NCI-H82 treated with DMSO at 0.1 percent for 48 hours (cell line): ENCODE results near the gene CDK9.
A peak's percentile ranks its signal among the peaks of the same experiment; 100 is the strongest.
"Not testable (repeated sequence)": the region's sequence is repeated elsewhere in the genome, so short reads cannot be mapped to it uniquely, and the experiment has no call there.

Experiments
- DNase-seq: peaks from one replicate; lab custom pipeline; 2025; ENCODE audit not compliant: unreplicated experiment; lab: John Stamatoyannopoulos, UW

The CDK9 gene

DNA sequence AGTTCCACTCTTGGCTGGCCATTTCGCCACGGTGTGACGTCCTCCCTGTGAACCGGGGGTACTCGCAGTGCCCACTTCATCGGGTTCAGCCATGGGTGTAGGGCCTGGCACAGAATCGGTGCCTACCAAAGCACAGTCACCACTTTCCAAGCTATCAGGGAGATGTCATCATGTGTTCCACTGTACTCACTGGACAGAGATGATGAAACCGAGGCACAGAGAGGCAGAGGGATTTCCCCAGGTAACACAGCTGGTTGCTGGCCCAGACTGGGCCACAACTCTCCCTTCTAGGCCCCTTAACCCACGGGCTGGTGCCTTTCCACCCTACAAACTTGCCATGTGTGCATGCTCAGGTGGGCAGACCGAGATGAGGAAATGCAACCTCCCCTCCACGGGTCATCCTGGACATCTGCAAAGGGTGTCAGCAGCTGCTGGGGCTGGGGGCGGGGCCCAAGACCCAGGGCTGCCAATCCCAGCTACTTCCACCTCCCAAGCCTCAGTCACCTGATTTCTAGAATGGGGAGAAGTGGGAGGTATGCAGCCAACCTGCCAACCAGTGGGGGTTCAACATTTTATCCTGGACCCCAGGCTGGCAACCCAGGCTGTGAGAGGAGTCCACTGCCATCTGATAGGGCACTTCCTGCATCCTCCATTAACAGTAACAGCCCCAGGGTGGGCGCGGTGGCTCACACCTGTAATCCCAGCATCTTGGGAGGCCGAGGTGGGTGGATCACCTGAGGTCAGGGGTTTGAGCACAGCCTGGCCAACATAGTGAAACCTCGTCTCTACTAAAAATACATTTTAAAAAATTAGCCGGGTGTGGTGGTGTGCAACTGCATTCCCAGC, 6.5 kb upstream of the CDK9 start:
- DNase-seq = no peak

DNA sequence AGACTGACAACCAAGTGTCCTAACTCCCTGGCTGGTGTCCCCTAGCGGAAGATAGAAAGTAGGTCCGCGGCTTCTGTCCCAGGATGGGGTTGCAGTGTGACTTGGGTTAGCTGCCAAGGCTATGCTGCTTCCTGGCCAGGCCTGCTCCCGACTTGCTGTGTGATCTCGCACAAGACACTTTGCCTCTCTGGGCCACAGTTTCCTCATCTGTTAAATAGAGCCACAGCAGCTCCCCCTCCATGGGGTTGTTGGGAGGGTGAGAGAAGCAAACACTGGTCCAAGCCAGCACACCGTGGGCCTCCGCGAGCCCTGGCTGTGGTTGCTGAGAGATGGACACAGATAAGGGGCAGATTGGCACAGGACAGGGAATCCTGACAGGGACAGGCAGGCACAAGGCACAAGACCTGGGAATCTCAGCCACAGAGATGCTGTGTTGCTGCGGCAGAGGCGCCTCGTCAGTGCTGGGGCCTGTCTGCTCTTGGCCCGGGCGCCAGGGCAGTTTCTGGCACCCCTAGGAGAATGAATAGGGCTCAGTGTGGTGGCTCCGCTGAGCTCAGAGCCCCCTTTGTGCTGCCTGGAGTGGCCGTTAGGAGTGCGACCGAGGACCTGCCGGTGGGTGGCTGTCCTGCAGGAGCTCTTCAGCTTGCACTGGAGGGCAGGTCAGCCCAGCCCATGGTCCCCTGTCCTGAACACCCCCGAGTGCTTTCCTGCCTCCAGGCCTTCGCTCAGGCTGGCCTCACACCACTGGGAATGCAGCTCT, 5.5 kb upstream of the CDK9 start:
- no peak for DNase-seq

DNA sequence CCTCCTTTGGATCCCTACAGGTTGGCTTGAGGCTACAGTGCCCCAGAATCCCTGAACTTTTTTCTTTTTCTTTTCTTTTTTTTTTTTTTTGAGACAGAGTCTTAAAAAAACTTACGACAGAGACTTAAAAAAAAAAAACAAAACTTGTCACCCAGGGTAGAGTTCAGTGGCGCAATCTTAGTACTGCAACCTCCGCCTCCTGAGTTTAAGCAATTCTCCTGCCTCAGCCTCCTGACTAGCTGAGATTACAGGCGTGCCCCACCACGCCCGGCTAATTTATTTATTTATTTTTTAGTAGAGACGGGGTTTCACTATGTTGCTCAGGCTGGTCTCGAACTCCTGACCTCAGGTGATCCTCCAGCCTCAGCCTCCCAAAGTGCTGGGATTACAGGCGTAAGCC, 4.9 kb upstream of the CDK9 start:
- DNase-seq = not testable (repeated sequence)

DNA sequence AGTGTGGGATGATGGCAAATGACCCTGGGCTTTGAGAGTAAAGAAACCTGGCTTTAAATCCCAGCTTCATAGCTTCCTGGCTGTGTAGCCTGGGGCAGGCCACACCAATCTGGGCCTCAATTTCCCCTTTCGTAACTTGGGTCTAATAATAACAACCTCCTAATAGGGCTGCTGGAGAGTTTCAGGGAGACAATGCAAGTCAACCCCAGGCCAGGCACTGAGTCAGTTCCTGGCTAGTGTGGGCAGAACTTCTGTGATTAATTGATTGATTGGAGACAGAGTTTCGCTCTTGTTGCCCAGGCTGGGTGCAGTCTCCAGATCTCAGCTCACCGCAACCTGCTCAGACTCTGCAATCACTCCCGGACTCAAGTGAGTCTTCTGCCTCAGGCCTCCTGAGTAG, 4.0 kb upstream of the CDK9 start:
- DNase-seq = no peak

DNA sequence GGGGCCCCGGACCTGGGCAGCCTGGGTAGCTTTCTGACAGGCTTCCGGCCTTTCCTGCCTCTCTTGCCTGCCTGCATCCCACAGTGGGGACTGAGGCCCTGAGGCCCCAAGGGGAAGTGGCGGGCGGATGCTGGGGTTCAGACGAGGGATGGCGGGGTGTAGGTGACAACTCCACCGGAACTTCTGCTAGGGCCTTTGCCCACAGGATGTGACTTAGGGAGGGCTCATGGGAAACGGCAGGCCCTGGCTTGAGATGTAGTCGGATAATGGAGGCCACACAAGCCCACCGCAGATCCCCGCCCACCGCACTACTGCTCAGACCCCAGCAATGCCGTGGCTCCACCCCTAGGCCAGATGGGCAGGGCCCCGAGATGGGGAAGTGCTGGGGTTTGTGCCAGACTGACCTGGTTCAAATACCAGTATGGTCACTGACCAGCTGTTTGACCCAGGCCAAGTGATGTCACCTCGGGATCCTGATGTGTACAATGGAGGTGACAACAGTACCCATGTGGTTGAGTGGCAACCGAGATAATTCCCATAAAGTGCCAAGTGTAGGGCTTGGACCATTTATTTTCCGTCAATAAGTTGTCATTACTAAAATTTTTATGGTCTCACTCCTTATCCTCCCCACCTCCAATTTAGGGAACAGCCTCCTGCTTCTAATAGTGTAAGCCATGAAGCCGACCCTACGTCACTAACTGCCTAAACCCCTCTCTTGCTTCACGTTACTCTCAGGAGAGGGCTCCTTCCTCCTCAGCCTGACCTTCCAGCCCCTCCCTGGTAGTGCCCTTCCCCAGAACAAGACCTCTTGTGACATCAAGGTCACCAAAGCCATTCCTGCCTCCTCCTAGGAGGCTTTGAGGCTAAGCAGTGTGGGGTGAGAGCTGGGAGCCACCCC, 2.5 kb upstream of the CDK9 start:
- DNase-seq = no peak

DNA sequence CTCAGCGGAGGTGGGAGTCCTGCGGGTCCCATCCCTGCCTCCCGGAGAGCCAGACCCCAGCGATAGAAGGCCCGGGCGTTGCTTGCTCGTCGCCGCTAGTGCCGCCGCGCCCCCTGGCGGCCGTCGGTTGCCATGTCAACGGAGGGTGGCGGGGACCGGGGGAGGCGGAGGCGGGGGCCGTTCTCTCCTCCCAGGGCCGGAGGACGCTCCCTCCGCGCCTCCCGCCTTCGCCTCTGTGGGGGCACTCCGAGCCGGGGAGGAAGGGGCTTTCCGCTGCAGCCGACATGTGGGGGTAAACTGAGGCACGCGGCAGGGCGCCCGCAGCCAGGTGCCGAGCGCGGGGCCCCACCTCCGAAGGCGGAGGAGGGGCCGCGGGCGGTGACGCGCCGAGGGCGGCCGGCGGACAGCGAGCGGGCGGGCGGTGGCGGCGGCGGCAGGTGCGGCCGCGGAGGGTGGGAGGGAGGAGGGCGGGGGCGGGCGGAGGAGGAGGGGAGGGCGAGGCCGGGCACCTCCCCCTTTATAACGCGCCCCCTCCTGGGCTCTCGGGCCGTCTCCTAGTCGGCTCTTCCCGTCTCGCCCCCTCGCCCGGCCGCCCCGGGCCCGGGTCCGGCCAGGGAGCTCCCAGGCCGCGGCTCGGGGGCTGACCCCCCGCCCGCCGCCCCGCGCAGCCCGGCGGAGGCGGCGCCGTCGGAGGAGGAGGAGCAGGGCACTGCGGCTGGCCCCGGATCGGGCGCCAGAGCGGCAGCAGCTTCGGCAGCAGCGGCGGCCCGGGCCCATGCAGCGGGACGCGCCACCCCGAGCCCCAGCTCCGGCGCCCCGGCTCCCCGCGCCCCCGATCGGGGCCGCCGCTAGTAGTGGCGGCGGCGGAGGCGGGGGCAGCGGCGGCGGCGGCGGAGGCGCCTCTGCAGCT, 556 bp upstream of the CDK9 start:
- peak; percentile 50 for DNase-seq

DNA sequence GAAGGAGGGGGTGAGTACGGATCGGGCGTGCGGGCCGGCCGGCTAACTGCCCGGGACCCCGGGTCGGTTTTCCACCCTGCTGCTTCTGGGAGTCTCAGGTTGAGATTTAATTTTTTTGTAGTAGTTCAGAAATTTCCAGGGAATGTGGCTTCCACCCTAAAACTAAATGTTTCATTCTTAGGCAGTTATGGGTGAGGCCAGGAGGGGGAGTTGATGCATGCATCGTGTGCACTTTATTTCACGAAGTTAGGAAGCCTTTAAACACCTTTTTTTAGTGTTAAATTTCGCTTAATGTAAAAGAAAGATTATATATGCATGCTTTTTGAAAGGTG, 905 bp downstream of the CDK9 start:
- DNase-seq = no peak

DNA sequence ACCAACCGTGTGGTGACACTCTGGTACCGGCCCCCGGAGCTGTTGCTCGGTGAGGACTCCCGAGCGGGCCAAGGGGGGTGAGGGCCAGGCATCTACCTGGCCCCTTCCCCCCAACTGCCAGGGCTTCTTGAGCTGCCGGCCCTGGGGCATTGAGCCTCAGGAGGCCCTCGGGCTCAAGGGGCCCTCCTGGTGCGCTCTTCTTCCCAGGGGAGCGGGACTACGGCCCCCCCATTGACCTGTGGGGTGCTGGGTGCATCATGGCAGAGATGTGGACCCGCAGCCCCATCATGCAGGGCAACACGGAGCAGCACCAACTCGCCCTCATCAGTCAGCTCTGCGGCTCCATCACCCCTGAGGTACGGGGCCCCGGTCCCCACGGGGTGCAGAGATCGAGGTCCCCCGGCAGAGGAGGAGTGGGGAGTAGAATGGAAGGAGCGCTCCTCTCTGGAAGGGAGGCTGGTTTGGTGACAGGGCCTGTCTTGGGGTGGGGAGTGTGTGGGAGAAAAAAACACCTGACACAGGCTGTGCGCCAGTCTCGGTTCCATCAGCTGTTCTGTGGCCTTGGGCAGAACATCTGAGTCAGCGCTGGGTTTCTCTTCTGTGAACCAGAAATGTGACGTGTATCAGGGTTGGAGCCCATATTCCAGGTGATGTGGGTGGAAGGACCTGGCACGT, 2.6 kb downstream of the CDK9 start:
- DNase-seq = no peak

DNA sequence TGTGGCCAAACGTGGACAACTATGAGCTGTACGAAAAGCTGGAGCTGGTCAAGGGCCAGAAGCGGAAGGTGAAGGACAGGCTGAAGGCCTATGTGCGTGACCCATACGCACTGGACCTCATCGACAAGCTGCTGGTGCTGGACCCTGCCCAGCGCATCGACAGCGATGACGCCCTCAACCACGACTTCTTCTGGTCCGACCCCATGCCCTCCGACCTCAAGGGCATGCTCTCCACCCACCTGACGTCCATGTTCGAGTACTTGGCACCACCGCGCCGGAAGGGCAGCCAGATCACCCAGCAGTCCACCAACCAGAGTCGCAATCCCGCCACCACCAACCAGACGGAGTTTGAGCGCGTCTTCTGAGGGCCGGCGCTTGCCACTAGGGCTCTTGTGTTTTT, 3.3 kb downstream of the CDK9 start:
- no peak for DNase-seq

DNA sequence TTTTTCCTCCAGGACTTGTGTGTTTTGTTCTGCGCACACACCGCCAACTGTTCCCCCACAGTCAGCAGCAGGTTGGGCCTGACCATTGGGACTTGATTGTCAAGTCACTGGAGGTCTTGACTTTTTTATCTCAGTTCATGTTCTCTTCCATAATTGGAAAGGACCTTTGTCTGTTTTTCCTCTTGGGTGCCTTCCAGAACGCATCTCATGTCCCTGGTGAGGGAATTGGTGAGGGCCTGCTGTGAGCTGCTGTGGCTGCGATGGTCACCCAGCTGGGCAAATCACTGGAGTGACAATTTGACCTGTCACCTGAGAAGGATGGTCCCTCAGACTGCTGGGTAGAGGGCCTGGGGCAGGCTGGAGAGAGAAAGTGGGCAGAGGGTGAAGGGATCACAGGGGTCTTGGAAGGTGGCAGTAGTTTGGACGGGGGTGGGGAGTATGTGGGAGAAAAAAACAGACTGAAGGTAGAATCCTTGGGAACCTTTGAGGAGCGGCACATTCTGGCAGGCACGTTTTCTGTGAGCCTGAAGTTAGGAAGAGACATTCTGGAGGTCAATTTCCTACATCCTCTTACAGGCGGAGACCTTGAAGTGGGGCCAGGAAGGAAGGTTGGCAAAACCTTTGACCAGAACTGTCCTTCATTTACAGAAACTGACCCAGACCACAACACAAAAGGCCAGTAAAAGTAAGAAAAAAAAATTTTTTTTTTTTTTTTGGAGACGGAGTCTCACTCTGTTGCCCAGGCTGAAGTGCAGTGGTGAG, 4.4 kb downstream of the CDK9 start:
- no peak for DNase-seq

DNA sequence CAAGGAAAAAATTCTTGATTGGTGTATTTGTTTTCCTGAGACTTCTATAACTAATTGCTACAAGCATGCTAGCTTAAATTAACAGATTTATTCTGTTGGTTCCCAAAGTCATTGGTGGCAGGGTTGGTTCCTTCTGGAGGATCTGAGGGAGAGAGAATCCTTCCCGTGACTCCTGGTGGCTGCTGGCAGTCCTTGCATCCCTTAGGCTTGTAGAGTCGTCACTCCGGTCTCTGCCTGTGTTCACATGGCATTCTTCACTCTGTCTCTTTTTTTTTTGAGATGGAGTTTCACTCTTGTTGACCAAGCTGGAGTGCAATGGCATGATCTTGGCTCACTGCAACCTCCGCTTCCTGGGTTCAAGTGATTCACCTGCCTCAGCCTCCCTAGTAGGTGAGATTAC, 5.3 kb downstream of the CDK9 start:
- no peak for DNase-seq

DNA sequence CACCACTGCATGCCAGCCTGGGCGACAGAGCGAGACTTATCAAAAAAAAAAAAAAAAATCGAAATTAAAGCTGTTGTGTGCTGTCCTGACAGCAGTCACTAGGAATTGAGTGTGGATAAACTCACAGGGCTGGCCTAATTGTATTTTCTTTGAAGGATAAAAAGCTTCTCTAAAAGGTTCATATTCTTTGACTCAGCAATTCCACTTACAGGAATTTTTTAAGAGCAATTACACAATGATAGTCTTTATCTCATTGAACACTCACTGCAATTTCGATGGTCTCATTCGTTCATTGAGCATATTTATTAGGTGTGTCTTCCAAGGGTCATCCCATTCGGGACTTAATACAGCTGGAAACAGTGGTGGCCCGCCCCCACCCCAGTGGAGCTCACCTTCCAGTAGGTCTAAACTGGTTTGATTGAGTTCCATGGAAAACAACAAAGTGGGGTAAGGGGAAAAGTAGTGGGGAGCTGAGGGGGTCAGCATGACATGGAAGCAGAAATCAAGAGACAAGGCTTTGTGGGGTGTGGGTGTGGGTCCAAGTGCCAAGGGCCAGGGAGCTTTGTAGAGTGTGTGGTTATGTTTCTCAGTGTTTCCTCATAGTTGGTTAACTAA, 6.7 kb downstream of the CDK9 start:
- no peak for DNase-seq

DNA sequence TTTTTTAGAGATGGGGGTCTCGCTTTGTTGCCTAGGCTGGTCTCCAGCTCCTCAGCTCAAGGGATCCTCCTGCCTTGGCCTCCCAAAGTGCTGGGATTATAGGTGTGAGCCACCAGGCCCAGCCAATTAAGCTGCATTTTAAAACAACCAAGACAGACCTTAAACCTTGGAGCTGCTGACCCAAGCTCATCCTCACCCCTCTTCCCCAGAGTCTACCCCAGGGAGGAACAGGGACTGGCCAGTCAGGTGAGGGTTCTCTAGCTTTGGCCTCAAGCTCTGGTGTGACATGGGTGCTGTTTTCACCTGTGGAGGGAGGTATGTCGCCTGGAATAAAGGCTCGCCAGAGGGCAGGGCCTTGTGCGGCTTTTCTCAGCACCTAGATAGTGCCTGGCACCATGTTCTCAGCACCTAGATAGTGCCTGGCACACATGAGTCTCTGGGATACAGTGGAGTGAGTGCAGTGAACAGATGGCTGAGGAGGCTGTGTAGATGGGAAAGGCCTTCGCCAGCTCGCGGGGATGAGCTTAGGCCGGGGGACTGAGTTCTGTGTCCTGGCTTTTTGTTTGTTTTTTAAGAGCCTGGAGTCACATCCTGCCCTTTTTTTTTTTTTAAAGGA, 7.4 kb downstream of the CDK9 start:
- peak; percentile 37 for DNase-seq

DNA sequence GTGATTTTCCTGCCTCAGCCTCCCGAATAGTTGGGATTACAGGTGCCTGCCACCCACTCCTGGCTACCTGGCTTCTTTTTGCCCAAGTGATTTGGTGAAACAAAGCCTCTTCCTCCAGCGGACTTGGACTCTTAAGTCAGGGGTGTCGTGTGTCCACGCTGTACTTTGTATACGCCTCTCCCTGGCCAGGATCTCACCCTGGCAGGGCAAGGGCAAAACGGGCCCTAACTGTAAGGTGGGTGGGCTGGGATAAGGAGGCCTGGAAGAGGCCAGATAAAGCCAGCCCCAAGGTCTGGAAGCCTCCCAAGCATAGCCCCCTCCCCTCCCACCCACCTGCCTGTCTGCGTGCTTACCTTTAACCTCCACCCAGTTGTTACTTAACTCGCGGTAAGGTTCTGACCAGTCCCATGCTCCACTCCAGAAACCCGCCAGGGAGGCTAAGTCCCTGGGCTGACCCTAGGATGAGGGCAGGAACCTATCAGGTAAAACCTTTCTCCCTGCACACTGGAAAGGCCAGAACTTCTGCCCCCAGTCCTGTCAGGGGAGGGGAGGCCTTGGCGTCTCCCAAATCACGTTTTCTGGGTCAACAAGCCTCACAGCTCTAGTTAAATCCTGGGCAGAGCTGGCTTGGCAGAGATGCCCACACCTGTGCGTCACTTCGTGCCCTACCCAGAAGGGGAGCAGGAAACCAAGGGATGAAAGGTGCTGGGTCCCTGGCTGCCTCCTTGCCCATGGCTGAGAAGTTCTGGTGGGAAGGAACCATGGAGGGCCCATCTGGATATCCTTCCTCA, 8.4 kb downstream of the CDK9 start:
- no peak for DNase-seq

DNA sequence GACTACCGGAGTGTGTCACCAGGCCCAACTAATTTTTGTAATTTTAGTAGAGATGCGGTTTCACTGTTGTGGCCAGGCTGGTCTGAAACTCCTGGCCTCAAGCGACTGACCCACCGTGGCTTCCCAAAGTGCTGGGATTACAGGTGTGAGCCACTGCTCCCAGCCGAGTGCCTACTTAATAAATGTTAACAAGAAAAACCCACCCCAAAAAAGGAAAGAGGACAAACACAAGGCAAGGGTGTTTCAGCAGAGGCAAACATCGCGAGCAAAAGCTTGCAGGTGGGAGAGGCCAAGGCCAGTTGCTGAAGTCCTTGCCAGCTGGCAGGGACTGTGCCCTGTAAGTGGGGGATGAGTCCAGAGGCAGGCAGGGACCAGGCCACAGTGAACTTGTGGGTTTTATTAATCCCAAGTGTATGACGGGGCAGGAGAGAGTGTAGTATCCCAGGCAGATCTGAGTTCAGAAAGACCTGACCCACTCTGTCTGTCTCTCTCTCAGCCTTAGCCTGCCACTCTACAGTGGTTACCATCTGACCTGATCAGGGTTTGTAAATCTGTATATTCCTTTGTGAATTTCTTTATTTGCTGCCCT, 10.5 kb downstream of the CDK9 start:
- DNase-seq = no peak

DNA sequence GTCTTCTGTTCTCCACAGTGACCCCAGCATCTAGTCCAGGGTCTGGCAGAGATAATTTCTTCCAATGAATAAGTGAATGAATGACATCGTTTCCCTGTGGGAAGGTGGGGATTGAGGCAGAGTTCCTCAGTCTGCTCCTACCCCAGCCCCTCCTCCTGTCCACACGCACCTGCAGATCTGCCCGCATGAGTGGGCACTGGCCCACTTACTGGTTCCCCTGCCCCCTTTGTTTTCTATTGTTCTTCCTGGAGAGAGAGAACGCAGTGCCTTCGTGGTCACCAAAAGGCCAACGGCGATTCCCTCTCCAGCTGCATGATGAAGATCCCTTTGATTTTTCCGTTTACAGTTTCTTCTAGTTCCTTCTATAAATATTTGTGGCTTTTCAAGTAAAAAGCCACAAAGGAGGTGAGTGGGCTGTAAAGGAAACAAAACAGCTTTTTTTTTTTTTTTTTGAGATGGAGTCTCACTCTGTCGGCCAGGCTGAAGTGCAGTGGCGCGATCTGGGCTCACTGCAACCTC, 11.1 kb downstream of the CDK9 start:
- DNase-seq = no peak

DNA sequence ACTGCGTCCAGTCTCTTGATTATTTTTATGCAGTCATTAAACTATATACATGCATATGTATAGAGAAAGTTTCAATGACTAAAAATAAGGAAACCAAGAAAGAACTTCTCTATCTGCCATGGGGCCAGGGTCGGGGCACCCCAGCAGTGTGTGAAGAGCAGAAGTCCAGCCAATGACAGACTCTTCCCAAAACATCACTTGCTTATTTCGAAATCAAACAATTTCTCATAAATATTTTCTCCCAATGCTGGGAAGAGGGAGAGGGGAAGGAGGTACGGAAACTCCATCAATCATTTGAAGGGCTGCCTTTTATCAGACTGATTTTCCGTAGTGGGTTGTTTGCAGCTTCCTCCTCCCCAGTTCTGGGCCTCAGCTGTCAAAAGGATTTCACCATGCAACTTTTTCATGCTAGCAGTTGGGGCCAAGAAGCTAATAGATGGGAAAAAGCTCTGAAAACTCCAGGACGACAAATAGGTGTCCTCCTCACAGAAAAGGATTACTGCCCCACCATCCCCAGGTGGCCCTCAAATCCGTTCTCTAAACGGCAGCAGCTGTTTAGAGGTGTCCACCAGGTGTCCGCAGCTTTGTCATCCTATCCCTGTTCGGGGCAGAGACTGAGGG, 16.2 kb downstream of the CDK9 start:
- DNase-seq = peak; percentile 43
